ENCODE data around the gene GPRC5B. TPM values are rescaled to one million over a fixed set of nuclear protein-coding genes. Genes with fewer than 3 reads are reported as not detected.

Gene GPRC5B
- total RNA-seq, 1 donor from 2014 or later = 110 TPM

- no peak for DNase-seq (ENCODE audit: low read depth in 2 of 2)
Measured at GRCh38 chr16:19812986-19813385, 71.7 kb downstream of the GPRC5B start.

- peak; percentile 65 to 77 for DNase-seq (ENCODE audit: low read depth in 2 of 2)
Measured at GRCh38 chr16:19810817-19811731, 73.6 kb downstream of the GPRC5B start.

GRCh38 chr16:19809693-19810092 lies 75.0 kb downstream of the GPRC5B start:
- DNase-seq (ENCODE audit: low read depth in 2 of 2) = no peak

GRCh38 chr16:19809121-19809635 lies 75.5 kb downstream of the GPRC5B start:
- DNase-seq (ENCODE audit: low read depth in 2 of 2) = peak; percentile 27 to 37

GRCh38 chr16:19808061-19808641 lies 76.5 kb downstream of the GPRC5B start:
- DNase-seq (ENCODE audit: low read depth in 2 of 2) = no peak

Other genes starting within 250 kb of the GPRC5B start
- 6.1 and 10.5 TPM in 2 replicates for gene KNOP1, start 166.6 kb downstream of the GPRC5B start, total RNA-seq
- 7.8 and 10.9 TPM in 2 replicates for gene IQCK, start 166.6 kb downstream of the GPRC5B start, total RNA-seq
- gene GPR139, start 189.0 kb upstream of the GPRC5B start, total RNA-seq = not detected in 2 replicates

Measured in lung microvascular endothelial cell (primary cell).